Femur (tissue), 1 donor: ENCODE measurements around the gene MTMR12.

Source experiments
- DNase-seq: peaks from one replicate; pipeline ENCODE4 v3.0.0-alpha.2; 2017

Gene MTMR12

DNA sequence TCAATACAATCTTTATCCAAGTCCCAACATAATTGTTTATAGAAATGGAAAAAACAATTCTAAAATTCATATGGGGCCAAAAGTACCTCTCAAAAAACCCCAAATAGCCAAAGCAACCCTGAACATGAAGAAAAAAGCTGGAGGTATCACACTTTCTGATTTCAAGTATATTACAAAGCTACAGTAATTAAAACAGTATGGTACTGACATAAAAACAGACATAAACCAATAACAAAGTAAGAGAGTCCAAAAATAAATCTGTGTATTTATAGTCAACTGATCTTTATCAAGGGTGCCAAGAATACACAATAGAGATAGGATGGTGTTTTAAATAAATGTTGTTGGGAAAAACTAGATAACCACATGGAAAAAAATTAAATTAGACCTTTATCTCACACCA, 125.1 kb downstream of the MTMR12 start:
- no peak for DNase-seq

DNA sequence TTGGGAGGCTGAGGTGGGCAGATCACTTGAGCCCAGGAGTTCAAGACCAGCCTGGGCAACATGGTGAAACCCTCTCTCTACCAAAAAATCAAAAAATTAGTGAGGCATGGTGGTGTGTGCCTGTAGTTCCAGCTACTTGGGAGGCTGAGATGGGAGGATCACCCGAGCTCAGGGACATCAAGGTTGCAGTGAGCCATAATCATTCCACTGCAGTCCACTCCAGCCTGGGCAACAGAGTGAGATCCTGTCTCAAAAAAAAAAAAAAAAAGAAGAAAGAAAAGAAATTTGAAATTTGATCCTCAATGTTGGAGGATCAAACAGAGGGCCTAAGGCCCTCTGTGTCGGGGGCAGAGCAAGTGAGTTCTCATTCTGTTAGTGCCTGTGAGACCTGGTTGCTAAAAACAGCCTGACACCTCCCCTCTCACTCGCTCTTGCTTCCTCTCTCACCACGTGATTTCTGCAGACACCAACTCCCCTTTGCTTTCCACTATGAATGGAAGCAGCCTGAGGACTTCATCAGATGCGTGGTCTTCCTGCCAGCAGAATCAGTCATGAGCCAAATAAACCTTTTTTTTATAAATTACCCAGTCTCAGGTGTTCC, 130.2 kb downstream of the MTMR12 start:
- DNase-seq = no peak
